Pulmonary artery endothelial cell (primary cell): ENCODE measurements around the gene AUP1. TPM values are rescaled to one million over a fixed set of nuclear protein-coding genes. Genes with fewer than 3 reads are reported as not detected.
A peak's percentile ranks its signal among the peaks of the same experiment; 100 is the strongest.
"Not testable (repeated sequence)": the region's sequence is repeated elsewhere in the genome, so short reads cannot be mapped to it uniquely, and the experiment has no call there.

ENCODE experiments used
- DNase-seq: peaks from one replicate; pipeline ENCODE4 v3.0.0-alpha.2; 2011; ENCODE audit warnings: low read depth, low spot score
- total RNA-seq: library from RNA; depleted of rRNA; stranded (reverse); fragments of >200 nt; gene quantifications from 2 replicates; pipeline ENCODE4 v1.2.3, GENCODE V29; 2014

Gene AUP1
- total RNA-seq, 1 donor from 2014 or later: 95.4 TPM

DNA sequence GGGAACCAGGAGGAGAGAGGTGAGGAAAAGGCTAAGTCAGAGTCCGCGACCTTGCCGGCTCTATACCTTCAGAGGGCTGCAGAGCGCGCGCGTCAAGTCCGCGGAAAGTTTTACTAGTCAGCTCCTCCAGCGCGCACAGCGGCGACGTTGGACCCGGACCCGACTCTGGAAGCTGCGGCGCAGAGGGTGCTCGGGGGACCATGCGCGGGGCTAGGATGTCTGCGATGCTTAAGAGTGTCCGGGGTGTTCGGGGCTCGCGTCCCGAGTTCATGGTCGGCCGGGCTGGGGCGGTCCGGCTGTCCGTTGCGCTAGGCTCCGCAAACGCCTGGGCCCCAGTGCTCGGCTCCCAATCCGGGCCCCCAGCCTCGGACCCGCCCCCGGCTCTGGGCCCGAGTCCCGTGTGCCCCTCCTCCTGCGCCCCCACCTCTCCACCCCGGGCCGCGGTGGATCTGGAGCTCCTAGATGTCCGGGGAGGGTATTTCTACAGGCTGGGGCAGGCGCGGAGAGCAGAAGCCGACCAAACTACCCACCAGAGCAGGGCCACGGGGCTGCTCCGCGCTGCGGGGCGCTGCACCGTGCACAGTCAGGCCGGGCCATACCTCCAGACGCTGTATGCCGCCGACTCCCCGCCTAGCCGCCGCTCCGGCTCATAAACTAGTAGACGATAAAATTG is 30.1 kb downstream of the AUP1 start, which contains the start of gene LBX2:
Gene LBX2 (minus strand): TSS at position 337 of the 673 bp plus-strand sequence. CDS start 66 bp downstream, at position 271.
- no peak for DNase-seq

- no peak for DNase-seq
These were observed 30.8 kb downstream of the AUP1 start for GRCh38 chr2:74498500-74499266.

GRCh38 chr2:74497777-74498499 is 31.6 kb downstream of the AUP1 start:
- no peak for DNase-seq

DNA sequence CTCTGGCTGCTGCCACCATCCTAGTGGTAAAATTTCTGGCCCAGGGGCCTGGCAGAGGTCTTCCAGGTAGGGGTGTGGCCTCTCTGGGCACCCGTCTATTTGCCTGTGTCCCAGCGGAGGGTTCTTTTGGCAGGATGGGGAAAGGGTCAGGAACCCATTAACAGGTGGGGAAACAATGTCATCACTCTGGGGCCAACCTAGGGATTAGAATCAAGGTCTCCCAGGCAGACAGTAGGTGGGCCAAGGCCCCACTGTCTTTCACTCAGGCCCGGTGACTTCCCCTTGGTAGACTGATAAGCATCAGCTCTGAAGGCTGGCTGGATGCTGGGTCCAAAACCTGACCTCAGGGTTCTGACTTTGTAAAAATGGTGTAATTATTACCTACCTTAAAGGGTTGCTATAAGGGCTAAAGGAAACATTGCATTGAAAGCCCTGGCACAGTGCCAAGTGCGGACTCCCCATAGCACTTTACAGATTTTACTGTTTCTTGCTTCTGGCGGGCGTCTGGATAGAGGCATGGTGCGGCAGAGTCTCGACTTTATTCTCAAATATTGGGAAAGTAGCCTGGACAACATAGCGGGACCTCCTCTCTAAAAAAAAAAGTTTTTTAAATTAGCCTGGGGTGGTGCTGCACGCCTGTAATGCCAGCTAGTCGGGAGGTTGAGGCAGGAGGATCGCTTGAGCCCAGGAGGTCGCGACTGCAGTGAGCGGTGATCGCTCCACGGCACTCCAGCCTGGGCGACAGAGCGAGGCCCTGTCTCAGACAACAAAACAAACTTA is 32.3 kb downstream of the AUP1 start:
- DNase-seq: no peak

DNA sequence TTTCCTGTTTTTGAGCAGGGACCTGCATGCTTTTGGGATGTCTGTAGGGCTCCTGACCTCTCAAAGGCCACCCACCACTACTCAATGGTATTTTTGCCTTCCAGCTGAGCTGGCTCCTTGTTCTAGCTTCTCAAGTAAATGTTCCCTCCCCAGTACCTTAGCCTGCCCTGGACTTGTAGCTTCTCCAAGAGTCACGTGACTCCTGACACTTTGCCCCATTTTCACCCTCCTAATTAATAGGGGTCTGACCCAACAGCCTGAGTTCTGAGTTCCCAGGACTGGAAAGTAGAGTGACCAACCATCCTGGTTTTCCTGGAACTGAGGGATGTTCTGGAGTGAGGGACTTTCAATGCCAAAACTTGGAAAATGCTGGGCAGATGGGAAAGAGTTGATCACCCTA is 34.1 kb downstream of the AUP1 start:
- DNase-seq: no peak

DNA sequence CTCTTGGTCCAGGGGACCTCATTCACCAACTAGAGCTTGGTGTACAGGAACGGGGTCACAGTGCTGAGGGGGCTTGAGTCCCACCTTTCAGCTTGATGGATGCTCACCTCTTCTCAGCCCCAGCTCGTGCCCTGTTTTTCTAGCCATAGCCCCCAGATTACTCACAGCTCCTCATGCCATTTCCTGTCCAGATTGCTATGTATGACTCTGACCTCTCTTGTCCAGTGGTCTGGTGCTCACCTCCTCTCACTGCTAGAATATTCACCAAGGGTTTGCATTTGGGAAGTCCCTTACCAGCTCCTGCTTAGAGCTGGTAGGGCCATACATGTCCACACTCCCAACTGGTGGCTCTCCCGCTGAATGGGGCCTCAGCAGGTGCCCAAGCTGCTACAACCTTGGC is 36.0 kb downstream of the AUP1 start:
- DNase-seq: no peak

- DNase-seq: no peak
These were observed 37.6 kb downstream of the AUP1 start for GRCh38 chr2:74491648-74492544.

- no peak for DNase-seq
These were observed 39.6 kb downstream of the AUP1 start for GRCh38 chr2:74489906-74490305.

- DNase-seq: no peak
These were observed 40.6 kb downstream of the AUP1 start for GRCh38 chr2:74488643-74489481.

DNA sequence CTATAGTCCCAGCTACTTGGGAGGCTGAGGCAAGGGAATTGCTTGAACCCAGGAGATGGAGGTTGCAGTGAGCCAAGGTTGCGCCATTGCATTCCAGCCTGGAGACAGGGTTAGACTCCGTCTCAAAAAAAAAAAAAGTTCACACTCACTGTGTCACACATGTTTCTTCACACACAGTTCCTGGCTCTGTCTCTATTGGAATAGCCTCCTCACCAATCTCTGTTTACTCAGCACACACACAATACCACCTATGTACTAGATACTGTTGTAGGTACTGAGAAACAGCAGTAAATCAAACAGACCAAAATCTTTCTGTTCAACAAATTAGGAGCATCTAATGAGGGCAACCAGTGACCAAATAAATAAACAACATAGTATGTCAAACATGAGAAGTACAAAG is 43.4 kb downstream of the AUP1 start:
- DNase-seq: no peak

GRCh38 chr2:74483675-74484164 is 45.8 kb downstream of the AUP1 start:
- not testable (repeated sequence) for DNase-seq

- peak; percentile 84 for DNase-seq
These were observed 46.5 kb downstream of the AUP1 start, which contains the start of the genes CCDC142 and TTC31 for GRCh38 chr2:74482801-74483674. Gene CCDC142, minus strand, starts transcription at chr2:74482998. Its CDS starts 161 bp downstream, at chr2:74482837. Gene TTC31, plus strand, starts transcription at chr2:74483081. Its CDS starts 15 bp downstream, at chr2:74483096.

DNA sequence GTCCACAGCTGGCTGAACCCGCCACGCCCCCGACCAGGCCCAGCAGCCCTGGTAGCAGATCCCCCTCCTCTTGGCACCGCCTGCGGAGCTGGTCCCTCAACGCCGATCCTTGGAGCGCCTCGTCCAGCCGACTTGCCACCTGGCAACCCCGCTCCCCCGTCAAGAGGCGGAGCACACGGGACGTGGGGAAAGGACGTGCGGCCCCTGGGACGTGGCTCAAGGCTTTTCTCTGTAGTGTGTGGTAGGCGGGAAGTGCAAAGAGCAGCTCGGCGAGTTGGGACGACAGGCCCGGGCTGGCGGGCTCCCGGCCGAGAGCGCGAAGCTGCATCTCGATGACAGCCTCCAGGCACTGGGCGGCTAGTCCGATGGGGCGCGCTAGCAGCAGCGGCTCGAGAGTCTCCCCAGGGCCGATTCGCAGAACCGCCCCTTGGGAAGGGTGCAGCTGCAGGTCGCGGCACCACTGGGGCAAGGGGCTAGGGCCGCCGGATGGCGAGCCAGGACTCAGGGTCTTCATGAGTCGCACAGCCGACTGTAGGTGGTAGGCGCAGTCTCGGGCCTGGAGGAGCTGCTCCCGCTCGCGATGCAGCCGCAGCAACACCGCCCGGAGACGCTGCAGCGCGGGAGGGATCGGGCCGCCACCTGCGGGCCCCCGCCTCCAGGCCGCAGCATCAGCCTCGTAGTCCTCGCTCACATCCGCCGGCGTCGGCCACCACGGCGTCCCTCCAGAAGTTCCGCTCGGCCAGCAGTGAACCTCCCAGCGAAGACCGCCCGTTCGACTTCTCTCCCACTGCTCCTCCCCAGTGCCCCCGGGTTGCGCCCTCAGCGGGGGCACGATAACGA is 47.3 kb downstream of the AUP1 start:
- no peak for DNase-seq

- DNase-seq: no peak
These were observed 48.1 kb downstream of the AUP1 start for GRCh38 chr2:74481431-74481830.
